Peyer's patch (tissue), 4 donors: ENCODE results near the gene ARPC1A. TPM values are rescaled to one million over a fixed set of nuclear protein-coding genes. Genes with fewer than 3 reads are reported as not detected.
A peak's percentile ranks its signal among the peaks of the same experiment; 100 is the strongest.
"Not testable (repeated sequence)": the region's sequence is repeated elsewhere in the genome, so short reads cannot be mapped to it uniquely, and the experiment has no call there.

Experiments
- DNase-seq, 3 donors: peaks; one replicate each; pipeline ENCODE4 v3.0.0-alpha.2; 2017 to 2019
- H3K27ac ChIP-seq, 4 donors: fragments of 200-600 bp; sonication (generic); one replicate each; pipeline ENCODE4 v1.5.1; 2016 to 2019
- H3K27me3 ChIP-seq, 2 donors: fragments of 200-600 bp; sonication (generic); one replicate each; pipeline ENCODE4 v1.5.1; 2019
- H3K36me3 ChIP-seq, 3 donors: fragments of 200-600 bp; sonication (generic); one replicate each; pipeline ENCODE4 v1.5.1; 2016 to 2019
- H3K4me1 ChIP-seq, 4 donors: fragments of 200-600 bp; sonication (generic); one replicate each; pipeline ENCODE4 v1.5.1; 2016 to 2019
- H3K4me3 ChIP-seq, 4 donors: fragments of 200-600 bp; sonication (generic); 1 replicate in 3 of 4; 2 replicates in 1 of 4; pipeline ENCODE4 v1.5.1; 2016 to 2019; ENCODE audit warnings: mild to moderate bottlenecking in 1 of 4
- H3K9me3 ChIP-seq, 4 donors: fragments of 200-600 bp; sonication (generic); one replicate each; pipeline ENCODE4 v1.5.1; 2016 to 2019; ENCODE audit warnings: mild to moderate bottlenecking in 1 of 4
- CTCF ChIP-seq, 6 experiments: fragments of 450-650 bp in 4 of 6; fragments of 200-600 bp in 2 of 6; sonication (generic) in 1 of 6; IDR thresholded peaks; one replicate each; pipeline ENCODE4 v1.5.1; 2017 to 2019; ENCODE audit warnings: antibody characterized with exemption in 6 of 6, mild to moderate bottlenecking in 3 of 6, moderate library complexity in 1 of 6
- POLR2A ChIP-seq, 2 donors: fragments of 450-650 bp; IDR thresholded peaks; one replicate each; pipeline ENCODE4 v1.5.1; 2017; ENCODE audit warnings: antibody characterized with exemption in 2 of 2, mild to moderate bottlenecking in 2 of 2, moderate library complexity in 2 of 2
- total RNA-seq, 4 donors: library from RNA; depleted of rRNA; stranded (reverse); fragments of >200 nt; gene quantifications; one replicate each; pipeline ENCODE4 v1.1.0, GENCODE V29; 2016

Gene ARPC1A
- total RNA-seq, 4 donors from 2014 or later: 195 to 278 (median 225) TPM

GRCh38 chr7:99340659-99341058 lies 15.0 kb downstream of the ARPC1A start:
- Histone ChIP-seq H3K4me3 (no peak overlapping the region), H3K9me3 (no peaks in the 10 kb centered on the region), H3K36me3 (peaks cover 0 to 97% (median 4%) of the 10 kb centered on the region in 3 donors), H3K4me1 (no peaks in the 10 kb centered on the region), H3K27me3 (no peaks in the 10 kb centered on the region), H3K27ac (no peak overlapping the region)
- no peak for DNase-seq
- no peak for TF ChIP-seq CTCF (IDR thresholded peaks at IDR 0.05)
- no peak for TF ChIP-seq POLR2A (IDR thresholded peaks at IDR 0.05)

- Histone ChIP-seq H3K4me1 (no peaks in the 10 kb centered on the region), H3K9me3 (no peaks in the 10 kb centered on the region), H3K36me3 (peaks cover 0 to 97% (median 4%) of the 10 kb centered on the region in 3 donors), H3K27ac (no peak overlapping the region), H3K4me3 (no peak overlapping the region), H3K27me3 (no peaks in the 10 kb centered on the region)
- no peak for DNase-seq
- TF ChIP-seq POLR2A (IDR thresholded peaks at IDR 0.05): no peak
Observed at GRCh38 chr7:99344061-99344647, 18.5 kb downstream of the ARPC1A start.

GRCh38 chr7:99350641-99351040 lies 24.9 kb downstream of the ARPC1A start:
- H3K4me1 ChIP-seq, H3K4me3 ChIP-seq, H3K9me3 ChIP-seq, H3K27ac ChIP-seq, H3K27me3 ChIP-seq: not testable (repeated sequence)
- H3K36me3 ChIP-seq: peaks cover 0 to 100% (median 0%) of the 10 kb centered on the region in 3 donors
- DNase-seq: peak in 1 of 3 donors; percentile 35

GRCh38 chr7:99352247-99352646 lies 26.5 kb downstream of the ARPC1A start:
- H3K36me3 ChIP-seq: peaks cover 0 to 100% (median 0%) of the 10 kb centered on the region in 3 donors
- H3K27me3 ChIP-seq: no peaks in the 10 kb centered on the region
- H3K9me3 ChIP-seq: no peaks in the 10 kb centered on the region
- TF ChIP-seq POLR2A (IDR thresholded peaks at IDR 0.05) (no peak), CTCF (IDR thresholded peaks at IDR 0.05) (no peak)
- H3K27ac ChIP-seq: no peak overlapping the region
- no peak for DNase-seq
- no peak overlapping the region for H3K4me3 ChIP-seq
- no peaks in the 10 kb centered on the region for H3K4me1 ChIP-seq

- Histone ChIP-seq H3K27me3 (no peaks in the 10 kb centered on the region), H3K9me3 (no peaks in the 10 kb centered on the region), H3K4me1 (no peaks in the 10 kb centered on the region), H3K36me3 (peaks cover 0 to 100% (median 0%) of the 10 kb centered on the region in 3 donors), H3K4me3 (no peak overlapping the region), H3K27ac (no peak overlapping the region)
- peak in 1 of 3 donors; percentile 14 for DNase-seq
- TF ChIP-seq POLR2A (IDR thresholded peaks at IDR 0.05) (no peak), CTCF (IDR thresholded peaks at IDR 0.05) (no peak)
Observed at GRCh38 chr7:99355098-99355497, 29.4 kb downstream of the ARPC1A start.

- H3K36me3 ChIP-seq: peaks cover 0 to 100% (median 0%) of the 10 kb centered on the region in 3 donors
- no peaks in the 10 kb centered on the region for H3K9me3 ChIP-seq
- no peak for TF ChIP-seq POLR2A (IDR thresholded peaks at IDR 0.05)
- TF ChIP-seq CTCF (IDR thresholded peaks at IDR 0.05): no peak
- H3K4me3 ChIP-seq: no peak overlapping the region
- H3K27ac ChIP-seq: no peak overlapping the region
- no peaks in the 10 kb centered on the region for H3K4me1 ChIP-seq
- H3K27me3 ChIP-seq: no peaks in the 10 kb centered on the region
- DNase-seq: no peak
Observed at GRCh38 chr7:99357701-99358490, 32.2 kb downstream of the ARPC1A start.

GRCh38 chr7:99358521-99358920 lies 32.8 kb downstream of the ARPC1A start:
- not testable (repeated sequence) for H3K27ac ChIP-seq, H3K4me1 ChIP-seq, H3K9me3 ChIP-seq, H3K4me3 ChIP-seq, DNase-seq, H3K27me3 ChIP-seq
- H3K36me3 ChIP-seq: peaks cover 0 to 100% (median 0%) of the 10 kb centered on the region in 3 donors
